SHP77 (cell line): ENCODE data around the gene NMS.
"Not testable (repeated sequence)": the region's sequence is repeated elsewhere in the genome, so short reads cannot be mapped to it uniquely, and the experiment has no call there.

Experiments
- DNase-seq, 2 experiments: peaks; one replicate each; lab custom pipeline; 2025; lab: John Stamatoyannopoulos, UW

NMS gene, protein sequence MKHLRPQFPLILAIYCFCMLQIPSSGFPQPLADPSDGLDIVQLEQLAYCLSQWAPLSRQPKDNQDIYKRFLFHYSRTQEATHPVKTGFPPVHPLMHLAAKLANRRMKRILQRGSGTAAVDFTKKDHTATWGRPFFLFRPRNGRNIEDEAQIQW

DNA sequence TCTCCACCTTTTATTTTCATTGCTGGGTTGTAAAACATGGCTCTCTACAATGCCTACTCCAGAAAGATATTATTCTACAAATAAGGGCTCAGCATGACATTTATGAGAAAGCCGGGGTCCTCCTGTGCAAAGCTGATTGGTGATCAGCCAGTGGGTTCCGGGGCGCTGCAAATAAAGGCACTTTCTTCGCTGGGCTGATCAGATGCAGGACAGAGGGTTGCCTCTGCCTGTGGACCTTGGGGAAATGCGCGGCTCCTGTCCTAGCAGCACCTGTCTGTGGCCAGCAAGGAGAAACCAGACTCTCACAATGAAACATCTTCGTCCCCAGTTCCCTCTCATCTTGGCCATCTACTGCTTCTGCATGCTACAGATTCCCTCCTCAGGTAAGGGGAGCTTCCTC is at the start of gene NMS:
TSS of gene NMS (plus strand) at position 301 of the 400 bp plus-strand sequence. CDS start at position 308, 7 bp downstream.
- DNase-seq: no peak

DNA sequence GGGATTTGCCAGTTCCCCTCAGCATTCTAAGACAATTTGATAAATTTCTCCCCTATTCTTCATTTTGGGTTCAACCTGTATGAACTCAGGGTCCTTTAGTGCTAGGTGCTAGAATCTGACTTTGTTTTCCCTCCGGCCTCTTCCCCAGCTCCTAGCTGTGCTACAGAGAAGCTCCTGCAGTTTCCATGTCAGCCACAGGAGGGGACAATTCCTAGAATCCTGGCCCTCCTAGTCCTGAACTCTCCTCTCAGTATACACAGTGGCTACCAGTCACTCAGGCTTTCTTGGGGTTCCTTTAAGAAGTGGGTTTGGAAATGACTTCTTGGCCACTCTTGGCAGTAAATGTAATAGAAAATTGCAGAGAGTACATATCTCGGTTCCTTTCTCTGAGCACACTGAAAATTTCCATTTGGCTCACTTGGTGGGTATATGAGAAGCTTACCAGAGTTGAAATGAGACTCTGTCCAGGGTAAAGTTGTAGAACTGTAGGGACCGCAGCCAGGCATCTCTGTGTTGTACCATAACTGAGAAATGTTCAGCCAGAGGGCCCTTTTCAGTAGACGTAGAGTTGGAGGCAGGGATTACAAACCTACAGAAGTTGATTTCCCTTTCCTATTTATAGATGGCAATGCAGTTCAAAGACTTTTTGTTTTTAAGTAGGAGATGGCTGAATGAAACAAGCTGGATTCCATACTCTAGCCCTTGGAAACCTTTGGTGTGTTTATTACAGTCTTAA is 47.8 kb upstream of the NMS start:
- peak in 1 of 2 experiments; percentile 10 for DNase-seq

DNA sequence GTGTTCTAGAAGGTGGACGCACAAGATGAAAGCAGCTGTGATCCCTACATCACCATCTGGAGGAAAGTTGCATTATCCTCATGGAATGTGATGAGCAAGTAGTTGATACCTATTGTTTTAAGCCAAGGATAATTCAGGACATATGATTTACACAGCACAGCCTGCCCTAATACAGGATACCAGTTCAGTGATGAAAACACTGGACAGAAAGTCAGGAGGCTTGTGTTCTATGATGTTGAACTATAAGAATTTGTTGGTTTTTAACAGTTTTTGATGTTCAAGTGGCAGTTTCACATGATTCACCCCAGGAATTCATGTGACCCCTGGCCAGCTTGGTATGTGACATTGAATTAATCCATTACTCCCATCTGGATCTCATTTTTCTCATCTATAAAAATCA is 46.7 kb upstream of the NMS start:
- no peak for DNase-seq

DNA sequence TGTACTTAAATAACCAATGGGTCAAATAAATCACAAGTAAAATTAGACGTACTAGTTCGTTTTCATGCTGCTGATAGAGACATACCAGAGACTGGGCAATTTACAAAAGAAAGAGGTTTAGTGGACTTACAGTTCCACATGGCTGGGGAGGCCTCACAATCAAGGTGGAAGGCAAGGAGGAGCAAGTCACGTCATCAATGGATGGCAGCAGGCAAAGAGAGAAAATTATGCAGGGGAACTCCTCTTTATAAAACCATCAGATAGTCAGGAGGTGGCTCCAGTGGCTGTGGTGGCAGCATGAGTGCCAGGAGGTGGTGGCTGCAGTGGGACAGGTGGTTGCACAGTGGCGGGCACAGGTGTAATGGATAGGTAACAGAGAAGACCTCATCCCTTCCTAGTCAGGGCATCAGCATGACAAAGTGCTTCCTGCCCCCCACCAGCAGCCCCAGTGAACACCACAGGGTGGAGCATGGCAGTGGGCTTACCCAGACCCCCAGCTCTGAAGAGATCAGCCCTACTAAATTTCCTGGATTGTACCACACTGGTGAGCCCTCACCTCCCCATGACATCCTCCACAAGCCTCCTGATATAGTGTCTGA is 45.9 kb upstream of the NMS start:
- no peak for DNase-seq

DNA sequence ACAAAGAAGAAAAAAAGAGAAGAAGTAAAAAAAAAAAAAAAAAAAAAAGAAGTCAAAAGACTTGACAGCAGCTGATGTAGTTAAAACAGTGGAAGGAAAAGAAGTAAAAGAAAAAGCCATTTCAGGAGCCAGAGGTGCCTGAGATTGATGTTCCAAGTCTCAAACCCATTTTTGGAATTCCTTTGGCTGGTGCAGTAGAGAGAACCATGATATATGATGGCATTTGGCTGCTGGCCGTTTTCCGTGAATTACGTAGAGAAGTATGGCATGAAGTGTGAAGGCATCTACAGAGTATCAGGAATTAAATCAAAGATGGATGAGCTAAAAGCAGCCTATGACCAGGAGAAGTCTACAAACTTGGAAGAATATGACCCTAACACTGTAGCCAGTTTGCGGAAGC is 45.2 kb upstream of the NMS start:
- DNase-seq: no peak

DNA sequence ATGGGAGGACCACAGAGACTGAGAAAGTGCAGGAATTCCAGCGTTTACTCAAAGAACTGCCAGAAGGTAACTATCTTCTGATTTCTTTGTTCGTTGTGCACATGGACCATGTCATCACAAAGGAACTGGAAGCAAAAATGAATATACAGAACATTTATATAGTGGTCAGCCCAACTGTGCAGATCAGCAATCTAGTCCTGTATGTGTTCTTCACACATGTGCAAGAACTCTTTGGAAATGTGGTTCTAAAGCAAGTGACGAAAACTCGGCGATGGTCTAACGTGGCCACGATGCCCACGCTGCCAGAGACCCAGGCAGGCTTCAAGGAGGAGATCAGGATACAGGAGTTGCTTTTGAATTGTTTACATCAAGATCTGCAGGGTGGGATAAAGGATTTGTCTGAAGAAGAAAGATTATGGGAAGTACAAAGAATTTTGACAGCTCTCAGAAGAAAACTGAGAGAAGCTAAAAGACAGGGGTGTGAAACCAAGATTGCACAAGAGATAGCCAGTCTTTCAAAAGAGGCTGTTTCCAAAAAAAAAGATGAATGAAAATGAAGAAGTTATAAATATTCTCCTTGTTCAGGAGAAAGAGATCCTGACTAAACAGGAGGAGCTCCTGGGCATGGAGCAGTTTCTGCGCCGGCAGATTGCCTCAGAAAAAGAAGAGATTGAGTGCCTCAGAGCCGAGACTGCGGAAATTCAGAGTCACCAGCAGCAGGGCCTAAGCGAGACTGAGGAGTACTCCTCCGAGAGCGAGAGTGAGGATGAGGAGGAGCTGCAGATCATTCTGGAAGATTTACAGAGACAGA is 44.5 kb upstream of the NMS start:
- no peak for DNase-seq

DNA sequence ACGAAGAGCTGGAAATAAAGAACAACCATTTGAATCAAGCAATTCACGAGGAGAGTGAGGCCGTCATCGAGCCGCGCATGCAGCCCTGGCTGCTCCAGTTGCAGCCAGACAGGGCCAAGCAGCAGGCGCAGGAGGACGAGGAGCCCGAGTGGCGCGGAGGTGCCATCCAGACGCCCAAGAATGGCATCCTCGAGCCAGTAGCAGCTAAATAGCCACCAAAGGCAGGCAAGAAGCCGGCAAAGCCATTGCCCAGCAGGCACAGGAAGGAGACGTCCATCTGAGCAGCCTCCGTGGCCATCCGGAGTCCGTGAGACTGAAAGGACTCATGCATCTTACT is 43.9 kb upstream of the NMS start:
- no peak for DNase-seq

DNA sequence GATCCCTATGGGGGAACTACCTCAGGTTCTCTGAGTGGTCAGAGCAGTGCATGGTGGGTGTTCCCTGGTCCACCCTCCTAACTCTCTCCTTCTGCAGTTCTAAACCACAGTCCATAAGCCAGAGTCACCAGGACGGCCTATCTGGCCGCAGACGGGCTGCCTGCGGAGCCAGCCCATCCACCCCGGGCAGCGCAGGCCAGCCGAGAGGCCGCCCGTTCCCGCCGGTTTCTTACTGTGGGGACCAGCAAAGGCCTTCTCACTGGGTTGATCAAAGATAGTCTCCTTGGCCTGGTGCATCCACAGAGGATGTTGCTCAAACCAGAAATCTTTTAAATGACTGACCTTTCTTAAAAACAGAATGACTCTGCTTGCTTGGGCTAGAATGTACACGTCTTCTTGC is 43.2 kb upstream of the NMS start:
- no peak for DNase-seq

DNA sequence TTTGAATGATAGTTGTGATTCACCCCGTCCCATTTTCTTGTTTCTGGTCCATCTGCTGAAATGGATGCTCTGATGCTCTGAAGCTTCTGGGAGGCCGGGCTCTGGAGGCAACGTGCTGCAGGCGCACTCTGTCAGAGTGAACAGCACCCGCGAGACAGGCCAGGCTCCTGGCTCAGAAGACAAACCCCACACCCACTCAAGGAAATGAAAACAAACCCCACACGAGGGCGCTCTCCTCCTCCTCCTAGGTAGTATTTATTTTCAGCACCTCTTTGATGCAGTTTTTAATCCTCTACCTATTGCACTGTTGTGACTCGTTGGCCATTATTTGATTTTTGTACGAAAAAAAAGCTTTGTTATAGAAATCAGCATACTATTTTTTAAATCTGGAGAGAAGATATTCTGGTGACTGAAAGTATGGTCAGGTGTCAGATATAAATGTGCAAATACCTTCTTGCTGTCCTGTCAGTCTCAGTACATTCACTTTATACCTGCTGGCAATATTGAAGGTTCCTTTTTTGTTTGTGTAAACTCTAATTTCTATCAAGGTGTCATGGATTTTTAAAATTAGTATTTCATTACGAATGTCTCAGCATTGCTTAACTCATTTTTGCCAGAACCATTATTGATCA is 42.5 kb upstream of the NMS start:
- peak; percentile 38 to 40 for DNase-seq

DNA sequence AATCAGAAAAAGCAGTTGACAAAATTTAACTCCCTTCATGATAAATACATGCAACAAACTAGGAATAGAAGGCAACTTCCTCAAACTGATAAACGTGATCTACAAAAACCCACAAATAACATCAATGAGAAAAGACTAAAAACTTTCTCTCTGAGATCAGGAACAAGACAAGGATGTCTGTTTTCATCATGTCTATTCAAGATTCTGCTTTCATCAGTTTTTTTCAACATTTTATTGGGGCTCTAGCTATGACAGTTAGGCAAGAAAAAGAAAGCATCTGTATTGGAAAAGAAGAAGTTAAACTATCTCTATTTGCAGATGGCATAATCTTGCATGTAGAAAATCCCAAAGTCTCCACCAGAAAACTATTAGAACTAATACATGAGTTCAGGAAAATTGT is 40.6 kb upstream of the NMS start:
- DNase-seq: no peak

DNA sequence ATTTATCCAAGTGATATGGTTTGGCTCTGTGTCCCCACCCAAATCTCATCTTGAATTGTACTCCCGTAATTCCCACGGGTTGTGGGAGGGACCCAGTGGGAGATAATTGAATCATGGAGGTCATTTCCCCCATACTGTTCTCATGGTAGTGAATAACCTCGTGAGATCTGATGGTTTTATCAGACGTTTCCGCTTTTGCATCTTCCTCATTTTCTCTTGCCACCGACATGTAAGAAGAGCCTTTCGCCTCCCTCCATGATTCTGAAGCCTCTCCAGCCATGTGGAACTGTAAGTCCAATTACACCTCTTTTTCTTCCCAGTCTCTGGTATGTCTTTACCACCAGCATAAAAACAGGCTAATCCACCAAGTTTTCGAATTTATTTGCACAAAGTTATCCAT is 32.5 kb upstream of the NMS start:
- DNase-seq: no peak

DNA sequence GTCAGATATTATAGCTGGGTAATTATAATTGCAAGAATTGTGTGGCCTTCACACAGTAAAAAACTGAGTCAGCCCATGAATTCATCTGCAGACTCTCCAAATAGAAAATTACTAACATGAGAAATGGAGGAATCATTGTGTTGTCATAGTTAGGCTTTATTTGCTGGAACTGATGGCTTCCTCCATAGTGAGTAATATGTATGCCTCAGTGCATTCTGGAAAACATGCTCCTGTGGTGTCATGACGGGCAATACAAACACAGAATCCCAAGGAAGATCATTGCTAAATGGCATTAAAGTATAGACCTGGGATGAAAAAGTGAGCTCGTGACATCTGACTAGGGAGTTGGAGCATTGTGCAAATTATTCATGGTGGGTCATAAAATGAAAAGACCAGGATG is 23.6 kb upstream of the NMS start:
- DNase-seq: no peak

DNA sequence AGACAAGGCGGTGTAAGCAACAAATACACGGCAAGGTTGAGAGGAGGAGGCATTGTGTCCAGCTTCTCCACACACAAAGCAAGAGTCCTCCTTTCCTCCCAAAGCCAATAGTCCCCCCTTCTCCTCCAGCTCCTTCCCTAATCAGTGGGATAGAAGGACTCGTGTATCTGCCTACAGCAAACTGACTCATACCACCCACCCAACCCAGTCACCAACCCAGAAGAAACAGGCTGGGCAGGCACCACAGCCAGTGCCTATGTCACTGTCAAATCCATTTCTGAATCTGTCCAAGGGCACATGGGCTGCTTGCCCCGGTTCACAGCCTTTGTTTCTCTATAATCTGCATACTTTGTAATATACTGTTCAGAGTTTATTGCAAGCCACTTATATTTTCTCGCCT is 19.2 kb upstream of the NMS start:
- DNase-seq: no peak

DNA sequence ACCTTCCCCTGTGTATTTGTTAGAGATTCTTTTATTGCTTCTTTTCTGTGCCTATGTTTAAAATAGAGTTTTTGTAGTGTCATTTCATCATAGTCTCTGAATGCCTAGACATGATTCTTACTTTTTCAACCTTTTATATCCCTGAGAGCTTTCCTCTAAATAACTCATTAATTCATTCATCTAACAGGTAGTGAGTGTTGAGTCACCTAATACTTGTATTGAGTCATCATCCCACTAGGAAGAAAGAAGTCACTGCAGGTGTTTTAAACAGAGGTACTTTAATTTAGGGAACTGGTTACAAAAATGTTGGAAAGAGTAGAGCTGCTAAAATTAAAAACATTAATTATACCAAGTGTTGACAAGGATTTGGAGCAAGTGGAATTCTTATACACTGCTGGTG is 18.5 kb upstream of the NMS start:
- DNase-seq: no peak

DNA sequence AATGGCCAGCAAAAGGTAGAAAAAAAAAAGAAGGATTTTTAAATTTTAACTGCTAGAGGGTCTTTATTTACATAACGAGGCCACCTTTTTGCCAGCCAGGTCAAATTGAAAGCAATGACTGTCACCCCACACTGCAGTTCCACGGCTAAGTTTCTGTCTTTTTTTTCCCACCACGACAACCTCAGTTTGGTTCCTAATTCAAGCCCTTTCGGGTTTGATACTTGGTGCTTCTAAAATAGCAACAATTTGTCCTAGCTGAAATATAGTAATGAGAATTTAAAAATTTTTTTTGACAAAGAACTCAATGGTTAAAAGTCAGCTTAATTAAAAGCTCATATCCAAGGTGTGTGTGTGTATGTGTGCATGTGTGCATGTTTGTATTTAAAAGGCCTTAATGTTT is 16.4 kb upstream of the NMS start:
- no peak for DNase-seq

DNA sequence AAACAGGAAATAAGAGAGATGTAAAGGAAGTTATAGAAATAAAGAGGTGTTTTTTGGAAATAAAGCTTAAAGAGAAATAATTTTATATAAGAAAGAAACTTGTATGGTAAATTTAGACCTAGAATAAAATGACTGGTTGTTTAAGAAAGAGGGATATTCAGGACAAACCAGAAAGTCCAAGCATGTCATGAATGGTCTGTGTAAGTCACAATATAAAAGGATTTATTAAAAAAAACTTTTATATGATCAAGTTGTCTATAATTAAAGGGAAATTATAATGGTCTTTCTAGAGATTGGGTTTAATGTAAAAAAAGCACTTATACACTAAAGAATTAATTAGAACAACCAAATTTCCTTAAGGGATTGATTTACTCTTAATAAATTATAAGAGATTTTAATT is 13.9 kb upstream of the NMS start:
- DNase-seq: not testable (repeated sequence)

DNA sequence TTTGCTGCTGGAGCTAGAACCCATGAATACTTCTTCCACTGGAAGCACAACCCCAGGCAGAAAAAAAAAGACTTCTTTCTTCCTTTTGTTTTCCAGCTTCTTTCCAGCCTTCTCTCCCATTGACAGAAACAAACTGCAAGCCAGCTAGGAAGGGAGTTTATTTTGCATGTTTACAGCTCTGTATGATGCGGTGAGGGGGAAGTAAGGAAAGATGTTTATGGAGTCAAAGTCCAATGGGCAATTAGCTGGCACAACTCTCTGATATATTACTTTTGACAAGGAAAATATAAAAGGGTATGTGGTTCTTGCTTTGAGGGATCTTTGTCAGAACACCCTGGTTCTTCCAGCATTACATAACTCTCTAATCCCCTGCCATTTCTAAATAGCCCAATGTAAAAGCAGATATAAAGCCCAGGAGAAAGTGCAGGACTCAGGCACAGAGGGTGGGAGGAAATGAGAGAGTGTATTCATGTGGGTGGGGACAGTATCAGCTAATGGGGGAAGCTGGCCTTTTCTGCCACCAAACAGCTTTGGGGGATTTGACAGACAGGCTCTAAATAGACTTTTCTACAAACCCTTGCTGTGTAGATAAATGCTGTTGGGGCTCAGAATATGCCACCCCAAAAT is 9.3 kb upstream of the NMS start:
- no peak for DNase-seq

DNA sequence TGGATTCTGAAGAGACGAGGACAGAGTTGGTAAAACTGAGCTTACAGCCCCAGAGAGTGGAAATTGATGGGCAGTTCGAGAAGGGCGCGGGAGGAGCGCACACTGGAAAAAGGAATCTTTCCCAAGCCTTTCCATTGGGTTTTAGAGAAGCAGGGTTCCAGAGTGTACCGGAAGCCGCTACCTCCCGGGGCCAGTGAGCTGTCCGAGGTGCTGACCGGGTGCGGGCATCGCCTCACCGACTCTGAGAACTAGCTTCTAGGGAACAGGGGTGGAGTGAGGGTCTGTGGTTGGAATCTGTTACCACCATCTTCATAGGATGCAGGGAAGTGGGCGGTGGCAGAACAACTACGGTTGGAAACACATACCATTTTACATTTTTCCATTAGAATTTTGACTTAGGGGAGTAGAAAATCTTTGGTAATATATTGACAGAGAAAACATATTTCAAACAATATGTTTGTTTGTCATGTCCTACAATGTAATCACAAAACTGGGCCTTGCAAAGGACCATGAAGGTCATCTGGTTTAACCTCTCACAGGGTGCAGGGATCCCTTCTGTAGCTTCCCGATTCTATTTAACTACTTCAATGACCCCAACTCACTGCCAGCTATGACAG is 724 bp downstream of the NMS start:
- DNase-seq: no peak

DNA sequence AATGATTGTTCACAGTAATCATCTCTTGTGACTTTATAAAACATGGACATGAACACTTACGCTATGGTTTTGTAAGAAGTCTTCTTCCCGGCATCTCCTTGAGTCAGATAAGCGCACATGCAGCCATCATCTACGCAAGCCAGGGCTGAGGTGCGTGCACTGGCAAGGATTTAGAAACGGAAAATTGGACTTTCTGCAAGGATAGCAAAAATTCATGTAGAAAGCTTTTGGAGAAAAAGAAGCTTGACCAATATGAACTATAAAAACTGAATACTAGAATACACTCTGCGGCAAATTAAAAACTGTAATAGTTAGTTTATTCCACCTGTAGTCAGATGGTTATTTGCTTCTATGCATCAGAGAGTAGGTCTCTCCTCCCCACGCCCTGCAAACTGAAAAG is 6.3 kb downstream of the NMS start:
- DNase-seq: no peak

DNA sequence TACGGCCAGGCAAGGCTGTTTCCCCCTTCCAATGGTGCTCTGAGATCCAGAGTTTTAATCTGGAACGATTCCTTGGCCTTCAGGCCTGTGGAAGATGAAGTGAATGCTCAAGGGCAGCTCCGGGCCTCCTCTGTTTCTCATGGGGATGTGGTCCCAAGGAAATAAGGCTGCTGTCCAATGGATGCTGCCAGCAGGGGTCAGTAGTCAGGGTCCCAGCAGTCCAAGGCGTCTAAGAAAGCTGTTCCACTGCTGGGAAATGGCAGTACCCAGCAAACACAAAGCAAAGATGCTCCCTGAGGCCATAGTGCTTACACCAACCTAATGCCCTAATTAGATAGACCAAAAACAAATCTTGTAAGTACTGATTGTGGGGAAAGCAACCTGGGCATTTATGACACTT is 12.5 kb downstream of the NMS start:
- DNase-seq: no peak

DNA sequence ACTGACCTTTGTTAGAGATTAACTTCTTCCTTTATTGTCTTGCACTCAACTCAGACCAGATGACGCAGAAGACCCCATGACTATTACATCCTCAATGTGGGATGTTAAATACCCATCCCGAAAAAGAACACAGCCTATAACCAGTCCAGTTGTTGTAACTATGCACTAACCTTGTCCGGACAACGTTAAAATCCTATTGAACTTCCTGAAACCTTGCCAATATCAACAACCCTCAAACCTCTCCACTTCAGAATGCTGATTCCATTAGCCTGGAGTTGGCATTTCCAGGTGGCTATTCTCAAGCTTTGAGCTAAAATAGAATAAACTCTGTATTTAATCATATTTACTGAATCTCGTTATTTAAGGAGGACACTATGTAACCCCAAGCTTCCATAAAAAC is 13.6 kb downstream of the NMS start:
- DNase-seq: peak; percentile 11 to 19

DNA sequence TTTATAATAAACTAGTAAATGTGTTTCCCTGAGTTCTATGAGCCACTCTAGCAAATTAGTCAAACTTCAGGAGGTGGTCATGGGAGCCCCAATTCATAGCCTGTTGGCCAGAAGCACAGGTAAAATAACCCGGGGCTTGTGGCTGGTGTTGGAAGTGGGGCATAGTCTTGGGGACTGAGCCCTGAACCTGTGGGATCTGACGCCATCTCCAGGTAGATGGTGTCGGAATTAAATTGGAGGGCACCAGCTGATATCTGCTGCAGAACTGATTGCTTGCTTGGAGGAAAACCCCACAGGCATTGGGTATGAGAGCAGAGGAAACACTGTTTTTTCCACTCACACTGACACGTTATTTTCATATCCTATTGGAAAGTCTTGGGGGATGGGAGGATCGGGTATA is 14.1 kb downstream of the NMS start:
- DNase-seq: no peak
